ENCODE measurements around the gene UQCRHL.

The UQCRHL gene

GRCh38 chr1:15834406-15835204 is 27.2 kb upstream of the UQCRHL start (continued):
- peak; percentile 50; the same call in 1 of the 2 replicates for TF ChIP-seq ZNF398 (tag by site-specific recombination; IDR thresholded peaks at IDR 0.05)
- no peak for TF ChIP-seq ZNF121 (tag by site-specific recombination; IDR thresholded peaks at IDR 0.05)
- TF ChIP-seq ZNF544 (tag by site-specific recombination; IDR thresholded peaks at IDR 0.05), result no peak
- no peak for TF ChIP-seq ZNF274 (IDR thresholded peaks at IDR 0.05; ENCODE audit: low read length)
- no peak for TF ChIP-seq ZNF274 (tag by site-specific recombination; IDR thresholded peaks at IDR 0.05; ENCODE audit: borderline replicate concordance)
- TF ChIP-seq ZNF560 (tag by site-specific recombination; IDR thresholded peaks at IDR 0.05; ENCODE audit: borderline replicate concordance), result no peak
- peak; percentile 72 for TF ChIP-seq ZNF629 (tag by site-specific recombination; IDR thresholded peaks at IDR 0.05)
- no peak for TF ChIP-seq ZNF776 (tag by site-specific recombination; IDR thresholded peaks at IDR 0.05; ENCODE audit: borderline replicate concordance)
- no peak; the same call in 1 of the 2 replicates for TF ChIP-seq ZBTB7A (tag by site-specific recombination; IDR thresholded peaks at IDR 0.05; ENCODE audit: low read depth)
- TF ChIP-seq ZNF292 (tag by site-specific recombination; IDR thresholded peaks at IDR 0.05; ENCODE audit: borderline replicate concordance, low read depth), result no peak
- TF ChIP-seq ZFHX2 (tag by site-specific recombination; conservative IDR thresholded peaks at IDR 0.05), result peak; percentile 97
- peak; percentile 69 for TF ChIP-seq ZSCAN16 (tag by site-specific recombination; IDR thresholded peaks at IDR 0.05)
- TF ChIP-seq MYNN (tag by site-specific recombination; IDR thresholded peaks at IDR 0.05; ENCODE audit: borderline replicate concordance), result no peak
- TF ChIP-seq BCL11B (tag by site-specific recombination; IDR thresholded peaks at IDR 0.05; ENCODE audit: low read depth), result peak; percentile 33; the same call in 1 of the 2 replicates
- TF ChIP-seq KLF9 (tag by site-specific recombination; IDR thresholded peaks at IDR 0.05; ENCODE audit: low read depth), result peak; percentile 81
- TF ChIP-seq ZNF394 (tag by site-specific recombination; IDR thresholded peaks at IDR 0.05; ENCODE audit: borderline replicate concordance), result peak; percentile 20
- TF ChIP-seq ZNF280C (tag by site-specific recombination; IDR thresholded peaks at IDR 0.05), result no peak
- no peak for TF ChIP-seq ZNF350 (tag by site-specific recombination; IDR thresholded peaks at IDR 0.05)
- no peak; the same call in none of the 2 replicates for TF ChIP-seq ZNF623 (tag by site-specific recombination; IDR thresholded peaks at IDR 0.05)
- peak; percentile 92 for TF ChIP-seq ZBTB26 (tag by site-specific recombination; optimal IDR thresholded peaks at IDR 0.05)
- TF ChIP-seq ZNF311 (tag by site-specific recombination; IDR thresholded peaks at IDR 0.05; ENCODE audit: borderline replicate concordance), result no peak
- no peak for TF ChIP-seq ZNF654 (tag by site-specific recombination; IDR thresholded peaks at IDR 0.05; ENCODE audit: low read depth)
- TF ChIP-seq ZSCAN18 (tag by site-specific recombination; IDR thresholded peaks at IDR 0.05), result no peak
- no peak for TF ChIP-seq ZBTB49 (tag by site-specific recombination; IDR thresholded peaks at IDR 0.05; ENCODE audit: low read depth)
- peak; percentile 73; the same call in 1 of the 2 replicates for TF ChIP-seq ZBTB20 (tag by site-specific recombination; IDR thresholded peaks at IDR 0.05)
- peak; percentile 87; the same call in 1 of the 2 replicates for TF ChIP-seq ZBTB17 (tag by site-specific recombination; IDR thresholded peaks at IDR 0.05)
- no peak; the same call in 1 of the 2 replicates for TF ChIP-seq ZNF558 (tag by site-specific recombination; IDR thresholded peaks at IDR 0.05)
- TF ChIP-seq ZNF48 (tag by site-specific recombination; IDR thresholded peaks at IDR 0.05), result no peak
- peak; percentile 100 for TF ChIP-seq ZBTB8A (tag by site-specific recombination; IDR thresholded peaks at IDR 0.05)
- TF ChIP-seq KLF10 (tag by site-specific recombination; IDR thresholded peaks at IDR 0.05), result peak; percentile 99

Data from HEK293 (cell line).